Lung microvascular endothelial cell (primary cell): Measurements from ENCODE around the gene ITPR2. TPM values are rescaled to one million over a fixed set of nuclear protein-coding genes. Genes with fewer than 3 reads are reported as not detected.
"Not testable (repeated sequence)": the region's sequence is repeated elsewhere in the genome, so short reads cannot be mapped to it uniquely, and the experiment has no call there.

ENCODE experiments used
- DNase-seq, 2 donors: peaks; one replicate each; pipeline versions ENCODE4 v3.0.0 to v3.0.0-alpha.2; 2010; ENCODE audit warnings: low read depth in 2 of 2
- total RNA-seq: library from RNA; depleted of rRNA; stranded (reverse); fragments of >200 nt; gene quantifications from 2 replicates; pipeline ENCODE4 v1.2.1, GENCODE V29; 2014

Gene ITPR2
- total RNA-seq, 1 donor from 2014 or later, result 14.5 TPM

DNA sequence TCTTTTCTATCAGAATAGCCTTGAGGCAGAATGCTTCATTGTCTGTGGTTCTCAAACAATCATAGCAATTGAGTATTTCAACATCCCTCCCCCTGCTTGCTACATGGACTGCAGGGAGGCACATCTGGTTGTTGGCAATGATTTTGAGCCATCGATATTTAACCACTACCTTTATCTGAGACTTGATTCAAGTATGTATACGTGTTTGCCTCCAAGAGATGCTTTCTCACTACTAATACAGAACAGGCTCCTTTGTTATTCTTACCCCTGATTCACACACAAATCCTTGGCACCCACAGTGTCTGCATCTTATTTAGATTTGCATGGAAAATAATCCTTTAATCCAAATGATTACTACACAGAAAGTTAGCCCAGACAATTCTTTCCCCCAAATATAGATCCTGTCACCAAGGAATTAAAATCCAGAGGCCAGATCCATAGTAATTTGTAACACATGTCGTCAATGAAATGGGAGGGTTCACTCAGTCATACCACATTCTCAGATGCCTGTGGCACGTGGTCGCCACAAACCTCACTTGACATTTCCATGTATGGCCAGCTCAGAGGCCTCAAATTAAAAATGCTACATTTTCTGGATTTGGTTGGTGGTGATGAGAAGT lies 199.3 kb downstream of the ITPR2 start:
- DNase-seq, result no peak

DNA sequence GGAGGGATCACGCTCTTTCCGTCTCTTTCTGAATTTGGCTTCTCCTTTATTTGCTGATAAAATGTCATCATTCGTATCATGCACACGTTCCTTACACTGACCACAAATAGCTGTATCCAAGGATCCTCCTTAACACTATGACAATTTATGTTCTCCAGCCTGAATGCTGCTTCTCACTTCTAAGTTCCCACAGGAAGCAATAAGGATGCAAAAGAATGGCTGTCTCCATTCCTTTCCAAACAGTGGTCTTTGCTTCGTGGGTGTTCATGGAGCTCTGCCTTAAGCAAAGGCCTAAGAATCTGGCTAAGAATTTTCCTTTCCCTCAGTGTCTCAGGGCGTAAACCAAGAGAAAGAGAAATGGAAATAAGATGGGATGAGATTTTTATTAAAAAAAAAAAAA lies 200.2 kb downstream of the ITPR2 start:
- DNase-seq, result no peak

DNA sequence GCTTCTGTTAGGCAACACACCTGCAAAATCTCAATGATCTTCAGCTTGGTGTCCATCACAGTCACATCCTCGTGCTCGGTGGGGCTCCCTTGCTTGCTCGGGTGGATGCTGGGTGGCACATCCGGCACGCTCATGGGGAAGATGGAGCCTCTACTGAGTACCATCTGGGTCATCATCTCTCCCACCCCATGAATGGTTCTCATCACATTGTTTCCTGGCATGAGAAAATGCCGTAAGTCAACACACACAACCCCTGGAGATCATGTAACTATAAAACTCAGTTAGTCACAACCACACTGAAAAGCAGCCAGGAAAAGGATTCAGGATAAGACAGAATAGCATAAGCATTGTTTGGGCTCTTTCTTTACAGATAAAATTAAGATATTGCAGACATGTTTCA lies 201.1 kb downstream of the ITPR2 start:
- peak; percentile 18 to 47 for DNase-seq

- DNase-seq, result peak; percentile 53 to 92
Observed at GRCh38 chr12:26630546-26631027, 202.4 kb downstream of the ITPR2 start.

GRCh38 chr12:26629864-26630263 lies 203.1 kb downstream of the ITPR2 start:
- DNase-seq, result peak; percentile 77 to 78

DNA sequence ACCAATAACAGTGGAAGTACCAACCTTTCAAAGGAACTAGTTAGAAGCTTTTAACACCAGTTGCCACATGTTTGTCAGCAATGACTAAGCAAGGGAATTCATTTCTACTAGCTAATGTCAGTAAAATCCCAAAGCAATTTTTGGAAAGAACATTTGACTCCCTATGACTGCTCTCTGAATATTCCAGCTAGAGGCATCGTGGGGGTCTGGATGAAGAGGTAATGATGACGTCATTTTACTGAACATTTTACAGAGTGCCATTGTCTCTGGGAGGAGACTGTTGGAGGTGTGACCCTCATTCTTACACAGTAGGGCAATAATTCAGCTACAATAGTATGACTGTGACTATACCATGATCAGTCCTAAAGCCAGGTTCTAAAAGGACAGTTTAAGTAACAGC lies 204.8 kb downstream of the ITPR2 start:
- DNase-seq, result no peak

- no peak for DNase-seq
Observed at GRCh38 chr12:26627335-26627734, 205.7 kb downstream of the ITPR2 start.

DNA sequence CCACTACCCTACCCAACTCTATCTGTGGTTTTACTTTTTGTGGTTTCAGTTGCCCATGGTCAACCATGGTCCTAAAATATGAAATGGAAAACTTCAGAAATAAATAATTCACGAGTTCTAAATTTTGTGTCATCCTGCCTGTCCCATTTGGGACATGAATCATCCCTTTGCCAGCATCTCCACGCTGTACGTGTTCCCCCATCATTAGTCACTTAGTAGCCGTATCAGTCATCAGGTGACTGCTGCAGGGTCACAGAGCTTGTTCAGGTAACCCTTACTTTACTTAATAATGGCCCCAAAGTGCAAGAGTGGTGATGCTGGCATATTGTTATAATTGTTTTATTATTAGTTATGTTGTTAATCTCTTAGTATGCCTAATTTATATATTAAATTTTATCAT lies 209.9 kb downstream of the ITPR2 start:
- DNase-seq, result no peak

GRCh38 chr12:26622601-26623000 lies 210.4 kb downstream of the ITPR2 start:
- no peak for DNase-seq

GRCh38 chr12:26621932-26622331 lies 211.1 kb downstream of the ITPR2 start:
- no peak for DNase-seq

- no peak for DNase-seq
Observed at GRCh38 chr12:26620907-26621306, 212.1 kb downstream of the ITPR2 start.

DNA sequence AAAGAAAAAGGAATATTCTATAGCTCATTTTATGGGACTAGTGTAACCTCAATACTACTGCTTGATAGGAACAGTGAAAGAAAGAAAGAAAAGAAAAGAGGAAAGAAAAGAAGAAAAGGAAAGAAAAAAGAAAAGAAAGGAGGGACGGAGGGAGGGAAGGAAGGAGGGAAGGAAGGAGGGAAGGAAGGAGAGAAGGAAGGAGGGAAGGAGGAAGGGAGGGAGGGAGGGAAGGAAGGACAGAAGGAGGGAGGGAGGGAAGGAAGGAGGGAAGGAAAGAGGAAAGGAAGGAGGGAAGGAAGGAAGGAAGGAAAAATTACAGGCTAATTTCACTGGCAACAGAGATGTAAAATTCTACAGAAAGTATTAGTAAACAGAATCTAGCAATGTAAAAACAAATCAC lies 215.5 kb downstream of the ITPR2 start:
- DNase-seq, result no peak

DNA sequence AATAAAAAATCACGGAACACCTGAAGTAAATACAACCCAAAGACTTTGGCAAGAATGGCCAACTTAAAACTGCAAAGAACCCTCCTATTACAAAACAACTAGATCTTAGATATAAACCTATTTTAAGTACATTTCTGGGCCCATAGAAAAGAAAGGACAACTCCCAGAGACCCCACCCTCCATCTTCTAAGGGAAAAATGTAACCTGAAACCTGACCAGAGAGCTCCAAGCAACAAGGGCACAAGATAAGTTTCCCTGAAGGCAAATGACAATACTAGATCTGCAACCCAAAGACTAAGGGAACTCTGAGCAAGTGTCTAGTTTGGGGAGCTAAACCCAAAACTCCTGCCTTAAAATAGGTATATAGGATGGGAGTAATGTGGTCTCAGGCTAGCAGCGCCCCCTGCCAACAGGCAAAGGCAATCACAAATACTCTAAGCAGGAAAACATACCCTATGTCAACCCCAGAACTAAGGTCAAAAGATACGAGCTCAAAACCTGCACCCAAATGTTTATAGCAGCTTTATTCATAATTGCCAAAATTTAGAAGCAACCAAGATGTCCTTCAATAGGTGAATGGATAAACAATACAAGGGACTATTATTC lies 218.9 kb downstream of the ITPR2 start:
- DNase-seq, result peak; percentile 59 to 66

DNA sequence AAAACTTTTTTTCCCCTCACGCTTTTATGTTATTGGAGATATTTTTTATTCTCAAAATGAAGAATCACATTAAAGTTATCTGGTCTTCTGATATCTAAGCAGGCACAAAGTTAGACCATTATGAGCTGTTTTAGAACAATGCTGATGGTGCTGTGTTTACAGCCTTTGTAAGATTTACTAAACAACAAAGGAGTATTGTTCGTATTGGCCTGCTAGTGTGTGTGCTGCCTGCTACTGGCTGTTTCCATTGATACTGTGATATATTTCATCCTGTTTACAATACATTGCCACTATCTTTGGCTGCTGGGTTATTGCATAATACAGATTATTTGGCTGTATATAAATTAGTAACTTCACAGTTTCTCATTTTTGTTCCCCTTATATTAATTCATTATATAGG lies 220.8 kb downstream of the ITPR2 start:
- DNase-seq, result peak in 1 of 2 donors; percentile 16

DNA sequence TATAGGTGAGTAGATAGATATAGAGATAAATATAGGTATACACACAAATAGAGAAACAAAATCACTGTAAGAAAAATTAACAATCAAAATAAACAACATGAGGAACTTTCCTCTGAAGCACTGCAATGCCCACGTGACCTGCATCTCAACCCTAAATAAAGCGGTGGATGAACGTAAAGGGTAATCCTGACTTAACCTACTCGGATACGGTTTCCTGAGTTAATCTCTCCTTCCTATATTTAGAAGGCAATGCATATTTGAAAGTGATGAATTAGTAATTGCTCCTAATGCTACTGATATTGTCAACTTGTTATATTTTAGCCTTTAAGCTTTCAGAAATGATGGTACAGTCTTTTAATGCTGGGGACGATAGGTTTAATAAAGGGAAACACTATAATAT lies 221.4 kb downstream of the ITPR2 start:
- no peak for DNase-seq

GRCh38 chr12:26610774-26611173 lies 222.2 kb downstream of the ITPR2 start:
- DNase-seq, result no peak

- no peak for DNase-seq
Observed at GRCh38 chr12:26609986-26610385, 223.0 kb downstream of the ITPR2 start.

DNA sequence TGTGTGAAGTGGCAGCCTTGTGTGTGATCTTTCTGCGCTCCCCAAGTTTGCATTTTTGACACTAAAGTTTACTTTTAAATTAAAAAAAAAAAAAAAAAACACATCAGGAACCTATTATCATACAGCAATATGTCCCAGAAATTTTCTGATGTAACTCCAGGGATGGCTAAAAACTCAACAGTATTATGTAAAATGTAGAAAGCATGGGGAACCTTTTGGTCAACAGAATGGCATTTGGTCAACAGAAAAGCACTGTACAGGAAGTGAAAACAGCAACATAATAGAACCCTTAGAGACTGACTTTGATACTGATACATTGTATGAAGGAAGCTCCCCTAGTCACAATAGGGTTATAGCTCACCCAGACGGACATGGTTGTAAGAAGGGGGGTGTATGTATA lies 224.3 kb downstream of the ITPR2 start:
- DNase-seq, result no peak

GRCh38 chr12:26608273-26608672 lies 224.7 kb downstream of the ITPR2 start:
- DNase-seq, result no peak

DNA sequence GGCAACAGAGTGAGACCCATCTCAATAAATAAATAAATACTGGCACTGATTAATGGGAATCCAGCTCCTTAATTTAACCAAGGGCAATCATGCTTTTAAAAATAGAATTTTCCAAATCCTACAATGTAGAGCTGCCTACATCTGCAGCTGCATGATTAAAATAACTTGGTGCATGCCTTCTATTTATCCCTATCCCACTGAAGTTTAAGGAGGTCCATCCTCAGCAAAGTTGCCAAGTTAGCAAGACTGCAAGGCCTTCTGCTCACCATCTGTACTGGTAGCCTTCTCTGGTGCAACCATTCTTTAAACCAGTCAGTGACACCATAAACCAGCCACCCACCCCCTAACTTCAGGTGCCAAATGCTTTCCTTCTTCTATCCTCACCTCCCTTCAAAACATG lies 226.1 kb downstream of the ITPR2 start:
- DNase-seq, result no peak

DNA sequence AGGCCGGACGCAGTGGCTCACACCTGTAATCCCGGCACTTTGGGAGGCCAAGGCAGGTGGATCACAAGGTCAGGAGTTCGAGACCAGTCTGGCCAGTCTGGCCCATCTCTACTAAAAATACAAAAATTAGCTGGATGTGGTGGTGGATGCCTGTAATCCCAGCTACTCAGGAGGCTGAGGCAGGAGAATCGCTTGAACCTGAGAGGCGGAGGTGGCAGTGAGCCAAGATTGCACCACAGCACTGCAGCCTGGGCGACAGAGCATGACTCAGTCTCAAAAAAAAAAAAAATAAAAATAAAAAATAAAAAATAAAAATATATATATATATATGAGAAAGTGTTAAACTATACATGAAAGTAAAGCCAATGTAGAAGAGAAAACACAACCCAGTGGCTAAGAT lies 228.2 kb downstream of the ITPR2 start:
- DNase-seq, result not testable (repeated sequence)

GRCh38 chr12:26599096-26599695 lies 233.8 kb downstream of the ITPR2 start:
- no peak for DNase-seq

DNA sequence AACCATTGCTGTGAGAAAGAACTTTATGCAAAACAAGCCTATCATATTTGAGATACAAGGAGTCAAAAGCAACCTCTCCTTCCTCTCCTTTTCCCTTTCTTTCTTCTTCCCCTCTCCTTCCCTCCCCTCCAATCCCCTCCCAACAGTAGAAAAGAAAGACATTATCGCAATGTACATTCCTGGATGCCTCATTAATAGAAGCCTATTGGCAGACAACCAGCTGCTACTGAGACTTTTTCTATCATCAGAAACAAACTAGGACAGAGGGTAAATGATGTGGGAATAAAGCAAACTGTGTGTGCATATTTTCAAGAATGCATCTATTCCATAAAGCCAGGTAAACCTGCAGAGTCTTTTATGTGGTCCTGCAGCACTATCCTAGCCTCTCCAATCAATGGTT lies 237.2 kb downstream of the ITPR2 start:
- no peak for DNase-seq
